GM12878 (cell line): ENCODE results near the gene SSNA1. TPM values are rescaled to one million over a fixed set of nuclear protein-coding genes. Genes with fewer than 3 reads are reported as not detected.

Experiments used
- CEBPZ ChIP-seq: fragments of 150-350 bp; IDR thresholded peaks from 2 replicates; pipeline ENCODE4 v1.6.1; 2016; ENCODE audit warnings: low read depth, low read length
- FOXK2 ChIP-seq: fragments of 450-650 bp; IDR thresholded peaks from 2 replicates; pipeline ENCODE4 v1.6.1; 2017; ENCODE audit warnings: mild to moderate bottlenecking, moderate library complexity
- GABPA ChIP-seq: IDR thresholded peaks from 2 replicates; pipeline ENCODE4 v1.6.1; 2014; ENCODE audit warnings: antibody characterized with exemption, low read depth, mild to moderate bottlenecking, inconsistent platforms
- GATAD2B ChIP-seq: fragments of 450-650 bp; conservative IDR thresholded peaks from 2 replicates; pipeline ENCODE4 v1.6.1; 2017; ENCODE audit warnings: low read depth, mild to moderate bottlenecking, moderate library complexity
- HDAC2 ChIP-seq: fragments of 200-600 bp; sonication (generic); IDR thresholded peaks from 2 replicates; pipeline ENCODE4 v1.6.1; 2017
- HDAC6 ChIP-seq: fragments of 200-600 bp; sonication (generic); IDR thresholded peaks from one replicate; pipeline ENCODE4 v1.8.0; 2017; ENCODE audit warnings: antibody characterized with exemption; ENCODE audit not compliant: unreplicated experiment
- HDGF ChIP-seq: fragments of 450-650 bp; IDR thresholded peaks from 2 replicates; pipeline ENCODE4 v1.6.1; 2016; ENCODE audit warnings: antibody characterized with exemption
- IKZF1 ChIP-seq: fragments of 450-650 bp; conservative IDR thresholded peaks from 2 replicates; pipeline ENCODE4 v1.6.1; 2017; ENCODE audit warnings: antibody characterized with exemption, mild to moderate bottlenecking
- IRF4 ChIP-seq: IDR thresholded peaks from 2 replicates; pipeline ENCODE4 v1.6.1; 2011; ENCODE audit warnings: low read depth, low read length
- KLF5 ChIP-seq: fragments of 450-650 bp; IDR thresholded peaks from 2 replicates; pipeline ENCODE4 v1.6.1; 2014; ENCODE audit warnings: mild to moderate bottlenecking; ENCODE audit not compliant: partially characterized antibody
- LARP7 ChIP-seq: fragments of 450-650 bp; IDR thresholded peaks from 2 replicates; pipeline ENCODE4 v1.6.1; 2017; ENCODE audit warnings: mild to moderate bottlenecking
- MYB ChIP-seq: fragments of 150-350 bp; IDR thresholded peaks from 2 replicates; pipeline ENCODE4 v1.6.1; 2014; ENCODE audit warnings: mild to moderate bottlenecking, low read depth, low read length, borderline replicate concordance
- NR2C1 ChIP-seq: fragments of 450-650 bp; IDR thresholded peaks from 2 replicates; pipeline ENCODE4 v1.6.1; 2017; ENCODE audit warnings: antibody characterized with exemption, mild to moderate bottlenecking, moderate library complexity
- NR2F1 ChIP-seq: fragments of 450-650 bp; conservative IDR thresholded peaks from 2 replicates; pipeline ENCODE4 v1.6.1; 2017; ENCODE audit warnings: mild to moderate bottlenecking
- POLR2A ChIP-seq: IDR thresholded peaks from 2 replicates; pipeline ENCODE4 v1.6.1; 2011; ENCODE audit warnings: low read depth, mild to moderate bottlenecking, low read length
- RB1 ChIP-seq: fragments of 450-650 bp; formaldehyde crosslinking; IDR thresholded peaks from 2 replicates; pipeline ENCODE4 v1.6.1; 2017; ENCODE audit warnings: mild to moderate bottlenecking, borderline replicate concordance
- SMARCA5 ChIP-seq: fragments of 450-650 bp; IDR thresholded peaks from 2 replicates; pipeline ENCODE4 v1.6.1; 2017; ENCODE audit warnings: mild to moderate bottlenecking
- SPI1 ChIP-seq: IDR thresholded peaks from 2 replicates; pipeline ENCODE4 v1.6.1; 2011; ENCODE audit warnings: low read depth, mild to moderate bottlenecking, low read length, moderate library complexity, borderline replicate concordance; ENCODE audit not compliant: insufficient read depth
- SREBF1 ChIP-seq: IDR thresholded peaks from 2 replicates; pipeline ENCODE4 v1.6.1; 2012; ENCODE audit warnings: mild to moderate bottlenecking, low read length
- STAT3 ChIP-seq: IDR thresholded peaks from 2 replicates; pipeline ENCODE4 v1.6.1; 2011; ENCODE audit warnings: low read depth, low read length, improper control_type of control experiment
- TCF7 ChIP-seq: IDR thresholded peaks from 2 replicates; pipeline ENCODE4 v1.6.1; 2014; ENCODE audit warnings: antibody characterized with exemption, borderline replicate concordance
- ZNF622 ChIP-seq: fragments of 450-650 bp; IDR thresholded peaks from 2 replicates; pipeline ENCODE4 v1.6.1; 2017; ENCODE audit warnings: mild to moderate bottlenecking, inconsistent platforms
- polyA plus RNA-seq, 11 experiments: library from polyadenylated mRNA; depleted of rRNA in 4 of 11; unstranded in 6 of 11; stranded (reverse) in 5 of 11; fragments of >200 nt; fragmentation: Nextera tagmentation in 4 of 11; fragmentation: Illumina TruSeq in 1 of 11; extraction: Ambion mirVana in 4 of 11; extraction: Trizol in 1 of 11; gene quantifications; 1 replicate in 1 of 11; 2 replicates in 10 of 11; pipeline versions ENCODE4 v1.2.1 to v1.2.3, GENCODE V29; 2011 to 2016; ENCODE audit warnings: inconsistent platforms in 2 of 11, missing spikeins in 2 of 11, low read depth in 1 of 11
- total RNA-seq, 4 experiments: library from RNA; depleted of rRNA in 3 of 4; stranded (reverse); fragments of >200 nt in 3 of 4; fragmentation: Illumina TruSeq in 1 of 4; extraction: Trizol in 1 of 4; gene quantifications; 2 replicates each; pipeline versions ENCODE4 v1.2.1 to v1.2.3, GENCODE V29; 2013 to 2021
- TF ChIP-seq, protein P1 (sequence below): fragments of 450-650 bp; IDR thresholded peaks from 2 replicates; pipeline ENCODE4 v1.6.1; 2017; ENCODE audit warnings: antibody characterized with exemption, mild to moderate bottlenecking, moderate library complexity
- TF ChIP-seq, protein P2 (sequence below): fragments of 450-650 bp; IDR thresholded peaks from 2 replicates; pipeline ENCODE4 v1.6.1; 2017; ENCODE audit warnings: mild to moderate bottlenecking, low read depth, inconsistent platforms; ENCODE audit not compliant: poor library complexity, severe bottlenecking

Gene SSNA1
- total and polyA plus RNA-seq, 10 of the 15 experiments (the other 5 are each of a cell fraction or from before 2014, with no cell fraction given): 0.63 to 139 (median 78.0) TPM

GRCh38 chr9:137168904-137169856 is 19.3 kb upstream of the SSNA1 start (continued):
- TF ChIP-seq HDAC2 (0 out of 2 replicates have a peak, but pooled peaks have one; percentile 3), FOXK2 (no peak), MYB (no peak), RB1 (peak; percentile 71; the same call in 1 of the 2 replicates), GATAD2B (peak; percentile 76; the same call in 1 of the 2 replicates), HDAC6 (peak; percentile 100), SREBF1 (no peak), SMARCA5 (no peak; the same call in 1 of the 2 replicates), POLR2A (no peak), IRF4 (no peak), KLF5 (no peak), GABPA (no peak), STAT3 (no peak), NR2C1 (no peak), TCF7 (no peak), HDGF (no peak), ZNF622 (no peak), NR2F1 (peak; percentile 27; the same call in 1 of the 2 replicates), LARP7 (peak; percentile 79; the same call in 1 of the 2 replicates), CEBPZ (no peak), IKZF1 (peak; percentile 57), SPI1 (no peak)
- TF ChIP-seq, protein P1, sequence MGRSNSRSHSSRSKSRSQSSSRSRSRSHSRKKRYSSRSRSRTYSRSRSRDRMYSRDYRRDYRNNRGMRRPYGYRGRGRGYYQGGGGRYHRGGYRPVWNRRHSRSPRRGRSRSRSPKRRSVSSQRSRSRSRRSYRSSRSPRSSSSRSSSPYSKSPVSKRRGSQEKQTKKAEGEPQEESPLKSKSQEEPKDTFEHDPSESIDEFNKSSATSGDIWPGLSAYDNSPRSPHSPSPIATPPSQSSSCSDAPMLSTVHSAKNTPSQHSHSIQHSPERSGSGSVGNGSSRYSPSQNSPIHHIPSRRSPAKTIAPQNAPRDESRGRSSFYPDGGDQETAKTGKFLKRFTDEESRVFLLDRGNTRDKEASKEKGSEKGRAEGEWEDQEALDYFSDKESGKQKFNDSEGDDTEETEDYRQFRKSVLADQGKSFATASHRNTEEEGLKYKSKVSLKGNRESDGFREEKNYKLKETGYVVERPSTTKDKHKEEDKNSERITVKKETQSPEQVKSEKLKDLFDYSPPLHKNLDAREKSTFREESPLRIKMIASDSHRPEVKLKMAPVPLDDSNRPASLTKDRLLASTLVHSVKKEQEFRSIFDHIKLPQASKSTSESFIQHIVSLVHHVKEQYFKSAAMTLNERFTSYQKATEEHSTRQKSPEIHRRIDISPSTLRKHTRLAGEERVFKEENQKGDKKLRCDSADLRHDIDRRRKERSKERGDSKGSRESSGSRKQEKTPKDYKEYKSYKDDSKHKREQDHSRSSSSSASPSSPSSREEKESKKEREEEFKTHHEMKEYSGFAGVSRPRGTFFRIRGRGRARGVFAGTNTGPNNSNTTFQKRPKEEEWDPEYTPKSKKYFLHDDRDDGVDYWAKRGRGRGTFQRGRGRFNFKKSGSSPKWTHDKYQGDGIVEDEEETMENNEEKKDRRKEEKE: no peak
- TF ChIP-seq, protein P2, sequence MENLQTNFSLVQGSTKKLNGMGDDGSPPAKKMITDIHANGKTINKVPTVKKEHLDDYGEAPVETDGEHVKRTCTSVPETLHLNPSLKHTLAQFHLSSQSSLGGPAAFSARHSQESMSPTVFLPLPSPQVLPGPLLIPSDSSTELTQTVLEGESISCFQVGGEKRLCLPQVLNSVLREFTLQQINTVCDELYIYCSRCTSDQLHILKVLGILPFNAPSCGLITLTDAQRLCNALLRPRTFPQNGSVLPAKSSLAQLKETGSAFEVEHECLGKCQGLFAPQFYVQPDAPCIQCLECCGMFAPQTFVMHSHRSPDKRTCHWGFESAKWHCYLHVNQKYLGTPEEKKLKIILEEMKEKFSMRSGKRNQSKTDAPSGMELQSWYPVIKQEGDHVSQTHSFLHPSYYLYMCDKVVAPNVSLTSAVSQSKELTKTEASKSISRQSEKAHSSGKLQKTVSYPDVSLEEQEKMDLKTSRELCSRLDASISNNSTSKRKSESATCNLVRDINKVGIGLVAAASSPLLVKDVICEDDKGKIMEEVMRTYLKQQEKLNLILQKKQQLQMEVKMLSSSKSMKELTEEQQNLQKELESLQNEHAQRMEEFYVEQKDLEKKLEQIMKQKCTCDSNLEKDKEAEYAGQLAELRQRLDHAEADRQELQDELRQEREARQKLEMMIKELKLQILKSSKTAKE: no peak
